ENCODE data around the gene VPS16. TPM values are rescaled to one million over a fixed set of nuclear protein-coding genes. Genes with fewer than 3 reads are reported as not detected.

The VPS16 gene
- total and polyA plus RNA-seq, 11 donors, result 13.9 to 28.6 (median 19.7) TPM

GRCh38 chr20:2833761-2834160, 6.8 kb upstream of the VPS16 start:
- peaks cover 0 to 24% (median 0%) of the 10 kb centered on the region in 12 donors for H3K4me1 ChIP-seq
- H3K27me3 ChIP-seq, result peaks cover 0 to 10% (median 0%) of the 10 kb centered on the region in 9 donors
- no peak overlapping the region for H3K4me3 ChIP-seq
- ATAC-seq, result no peak
- 89 to 94% (median 93%) methylated on average over 1 of the region's 1 CpG for WGBS, 4 donors
- H3K27ac ChIP-seq, result no peak overlapping the region
- H3K9me3 ChIP-seq, result no peaks in the 10 kb centered on the region
- no peak for DNase-seq
- intact Hi-C loops (cut with DNase I), result no loop called here
- TF ChIP-seq CTCF (IDR thresholded peaks at IDR 0.05), result no peak
- no peak for TF ChIP-seq POLR2A (IDR thresholded peaks at IDR 0.05)
- peaks cover 0 to 6% (median 0%) of the 10 kb centered on the region in 9 donors for H3K36me3 ChIP-seq

- peaks cover 0 to 6% (median 0%) of the 10 kb centered on the region in 9 donors for H3K36me3 ChIP-seq
- no peak for DNase-seq
- H3K9me3 ChIP-seq, result no peaks in the 10 kb centered on the region
- TF ChIP-seq CTCF (IDR thresholded peaks at IDR 0.05) (no peak), POLR2A (IDR thresholded peaks at IDR 0.05) (no peak)
- H3K4me1 ChIP-seq, result peaks cover 0 to 30% (median 1%) of the 10 kb centered on the region in 12 donors
- no peak overlapping the region for H3K27ac ChIP-seq
- peaks cover 0 to 5% (median 0%) of the 10 kb centered on the region in 9 donors for H3K27me3 ChIP-seq
- WGBS, 4 donors, result 92 to 99% (median 95%) methylated on average over 14 of the region's 14 CpGs
- intact Hi-C loops (cut with DNase I), result loop anchor here in 2 of 10 donors (5.0 kb wide), 2 partner anchors 82 to 172 kb away; partner anchors contain the start of gene IDH3B (in 1 of the 2)
- no peak for ATAC-seq
- no peak overlapping the region for H3K4me3 ChIP-seq
Observed at GRCh38 chr20:2834401-2835110, 6.0 kb upstream of the VPS16 start.

- Histone ChIP-seq H3K36me3 (peaks cover 0 to 6% (median 0%) of the 10 kb centered on the region in 9 donors), H3K27me3 (peaks cover 0 to under 1% (median 0%) of the 10 kb centered on the region in 9 donors), H3K4me3 (no peak overlapping the region), H3K9me3 (no peaks in the 10 kb centered on the region), H3K27ac (no peak overlapping the region), H3K4me1 (peaks cover 0 to 38% (median 7%) of the 10 kb centered on the region in 12 donors)
- 85 to 100% (median 95%) methylated on average over 1 to 6 of the region's 6 CpGs for WGBS, 4 donors
- TF ChIP-seq POLR2A (IDR thresholded peaks at IDR 0.05) (no peak), CTCF (IDR thresholded peaks at IDR 0.05) (no peak)
- intact Hi-C loops (cut with DNase I), result loop anchor here in 2 of 10 donors (5.0 kb wide), 2 partner anchors 83 to 173 kb away; partner anchors contain the start of gene IDH3B (in 1 of the 2)
- DNase-seq (no peak), ATAC-seq (no peak)
Observed at GRCh38 chr20:2835331-2835796, 5.2 kb upstream of the VPS16 start.

- 83 to 91% (median 87%) methylated on average over 5 of the region's 5 CpGs for WGBS, 4 donors
- H3K27me3 ChIP-seq, result no peaks in the 10 kb centered on the region
- H3K4me3 ChIP-seq, result no peak overlapping the region
- no peak for ATAC-seq
- peaks cover 0 to 6% (median 0%) of the 10 kb centered on the region in 9 donors for H3K36me3 ChIP-seq
- DNase-seq, result no peak
- H3K4me1 ChIP-seq, result peaks cover 0 to 40% (median 7%) of the 10 kb centered on the region in 12 donors
- H3K9me3 ChIP-seq, result no peaks in the 10 kb centered on the region
- no peak overlapping the region for H3K27ac ChIP-seq
- intact Hi-C loops (cut with DNase I), result loop anchor here in 2 of 10 donors (5.0 kb wide), 2 partner anchors 84 to 174 kb away; partner anchors contain the start of gene IDH3B (in 1 of the 2)
- no peak for TF ChIP-seq POLR2A (IDR thresholded peaks at IDR 0.05)
- TF ChIP-seq CTCF (IDR thresholded peaks at IDR 0.05), result no peak
Observed at GRCh38 chr20:2836035-2836434, 4.5 kb upstream of the VPS16 start.

Data from heart left ventricle (tissue), 16 donors.